ENCODE results near the gene SMIM27.

Gene SMIM27

GRCh38 chr9:32572900-32573523 is 20.9 kb downstream of the SMIM27 start, which contains the start of gene NDUFB6:
NDUFB6 (minus strand) TSS chr9:32573159; CDS start chr9:32573060, 99 bp downstream.
- TF ChIP-seq POLR2A (IDR thresholded peaks at IDR 0.05; ENCODE audit: extremely low read depth, insufficient read length) (peak; percentile 98), MAX (IDR thresholded peaks at IDR 0.05; ENCODE audit: low read depth, low read length) (peak; percentile 83), MYC (IDR thresholded peaks at IDR 0.05; ENCODE audit: low read depth, low read length) (peak; percentile 92), CTCF (IDR thresholded peaks at IDR 0.05; ENCODE audit: low read depth, low read length) (no peak)
- H3K4me3 ChIP-seq (ENCODE audit: low read depth, low read length), result peak within 1 kb of the TSS; percentile 85
- DNase-seq (ENCODE audit: low read depth), result peak; percentile 100

DNA sequence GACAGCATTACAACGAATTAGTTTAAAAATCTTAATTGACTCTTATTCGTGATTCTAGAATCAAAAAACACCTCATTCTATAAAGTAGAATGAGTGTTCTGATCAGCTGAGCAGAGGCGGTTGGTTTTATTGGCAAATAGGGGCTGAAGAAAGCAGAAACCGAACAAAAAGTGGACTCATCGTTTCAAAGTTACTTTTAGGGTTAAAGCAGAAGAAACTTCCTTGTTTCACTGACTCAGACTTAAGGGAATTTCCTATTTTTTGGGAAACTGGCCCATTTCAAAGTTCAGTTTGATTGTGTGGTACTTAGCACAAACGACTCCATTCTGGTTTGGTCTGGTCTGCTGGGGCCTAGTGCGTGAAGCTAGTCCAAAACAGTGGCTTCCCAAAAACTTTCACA is 21.7 kb downstream of the SMIM27 start:
- peak overlapping the region; percentile 85 for H3K4me3 ChIP-seq (ENCODE audit: low read depth, low read length)
- no peak for DNase-seq (ENCODE audit: low read depth)
- TF ChIP-seq MAX (IDR thresholded peaks at IDR 0.05; ENCODE audit: low read depth, low read length) (no peak), POLR2A (IDR thresholded peaks at IDR 0.05; ENCODE audit: extremely low read depth, insufficient read length) (no peak), CTCF (IDR thresholded peaks at IDR 0.05; ENCODE audit: low read depth, low read length) (no peak), MYC (IDR thresholded peaks at IDR 0.05; ENCODE audit: low read depth, low read length) (no peak)

DNA sequence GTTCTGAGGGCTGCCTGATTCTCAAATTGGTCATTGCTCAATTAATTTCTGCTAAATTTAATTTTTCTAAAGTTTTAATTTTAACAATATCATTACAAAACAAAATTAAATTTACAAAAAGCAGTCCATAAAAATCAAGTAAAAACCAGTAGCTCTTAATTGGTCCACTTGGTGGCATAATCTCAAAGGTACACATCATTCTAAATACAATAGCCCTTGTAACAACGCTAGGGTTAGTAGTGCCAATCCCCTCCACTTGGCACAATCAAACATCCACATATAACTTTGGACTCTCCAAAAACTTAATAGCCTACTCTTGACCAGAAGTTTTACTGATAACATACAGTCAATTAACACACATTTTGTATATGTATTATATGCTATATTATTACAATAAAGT is 22.7 kb downstream of the SMIM27 start:
- no peak overlapping the region for H3K4me3 ChIP-seq (ENCODE audit: low read depth, low read length)
- DNase-seq (ENCODE audit: low read depth), result no peak
- TF ChIP-seq CTCF (IDR thresholded peaks at IDR 0.05; ENCODE audit: low read depth, low read length) (peak; percentile 3), POLR2A (IDR thresholded peaks at IDR 0.05; ENCODE audit: extremely low read depth, insufficient read length) (no peak)

- no peak for TF ChIP-seq MAX (IDR thresholded peaks at IDR 0.05; ENCODE audit: low read depth, low read length)
- H3K4me3 ChIP-seq (ENCODE audit: low read depth, low read length), result no peak overlapping the region
- DNase-seq (ENCODE audit: low read depth), result no peak
These were observed 25.2 kb downstream of the SMIM27 start for GRCh38 chr9:32577316-32577715.

- no peak for DNase-seq (ENCODE audit: low read depth)
- H3K4me3 ChIP-seq (ENCODE audit: low read depth, low read length), result no peak overlapping the region
- TF ChIP-seq POLR2A (IDR thresholded peaks at IDR 0.05; ENCODE audit: extremely low read depth, insufficient read length) (no peak), CTCF (IDR thresholded peaks at IDR 0.05; ENCODE audit: low read depth, low read length) (no peak), MAX (IDR thresholded peaks at IDR 0.05; ENCODE audit: low read depth, low read length) (no peak), MYC (IDR thresholded peaks at IDR 0.05; ENCODE audit: low read depth, low read length) (no peak)
These were observed 26.8 kb downstream of the SMIM27 start for GRCh38 chr9:32578976-32579375.

- no peak overlapping the region for H3K4me3 ChIP-seq (ENCODE audit: low read depth, low read length)
- DNase-seq (ENCODE audit: low read depth), result peak; percentile 79
- TF ChIP-seq MAX (IDR thresholded peaks at IDR 0.05; ENCODE audit: low read depth, low read length), result no peak
- peak; percentile 24; the same call in 1 of the 2 replicates for TF ChIP-seq MYC (IDR thresholded peaks at IDR 0.05; ENCODE audit: low read depth, low read length)
- peak; percentile 100 for TF ChIP-seq CTCF (IDR thresholded peaks at IDR 0.05; ENCODE audit: low read depth, low read length)
- TF ChIP-seq POLR2A (IDR thresholded peaks at IDR 0.05; ENCODE audit: extremely low read depth, insufficient read length), result no peak
These were observed 27.7 kb downstream of the SMIM27 start for GRCh38 chr9:32579706-32580331.

Data from NB4 (cell line).